HG02885 (cell line): Measurements from ENCODE around the gene PCK1.

ENCODE experiments used
- ATAC-seq: cut with Tn5 transposase; IDR thresholded peaks from one replicate; pipeline ENCODE4 v1.9.1; 2021; ENCODE audit warnings: mild to moderate bottlenecking; ENCODE audit not compliant: unreplicated experiment, poor library complexity

The PCK1 gene

DNA sequence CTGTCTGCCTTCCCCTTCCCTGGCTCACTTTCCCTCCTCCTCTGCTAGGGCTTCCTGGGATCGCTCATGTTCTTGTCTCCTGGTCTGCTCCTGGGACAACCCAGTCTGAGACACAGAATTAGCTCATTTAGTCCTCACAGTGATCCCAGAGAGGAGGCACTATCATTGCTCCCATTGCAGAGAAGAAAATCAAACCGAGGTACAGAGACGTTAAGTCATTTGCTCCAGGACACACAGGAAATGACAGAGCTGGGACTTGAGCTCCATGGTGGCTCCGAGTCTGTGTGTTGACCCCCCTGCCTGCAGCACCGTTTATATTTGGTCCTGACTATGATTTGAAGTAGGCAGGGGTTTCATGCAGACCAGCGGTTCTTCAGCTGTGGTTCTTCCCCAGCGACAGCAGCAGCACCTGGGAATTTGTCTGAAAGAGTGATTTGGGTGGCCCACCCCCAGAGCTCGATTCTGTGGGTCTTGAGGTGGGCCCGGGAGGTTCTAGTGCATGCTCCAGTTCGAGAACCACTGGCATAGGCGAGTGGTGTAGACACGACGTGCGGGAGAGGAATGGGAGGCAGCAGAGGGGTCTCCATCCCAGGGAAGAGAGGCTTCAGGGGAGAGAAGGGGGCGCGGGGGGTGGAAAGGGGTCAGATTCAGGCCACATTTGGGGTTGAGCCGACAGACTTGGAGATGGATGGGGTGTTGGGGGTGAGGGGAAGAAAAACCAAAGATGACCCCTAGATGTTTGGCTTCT, 24.7 kb downstream of the PCK1 start:
- no peak for ATAC-seq

- no peak for ATAC-seq
These were observed 25.5 kb downstream of the PCK1 start for GRCh38 chr20:57586370-57586793.

GRCh38 chr20:57586943-57587277, 26.0 kb downstream of the PCK1 start:
- ATAC-seq: no peak

DNA sequence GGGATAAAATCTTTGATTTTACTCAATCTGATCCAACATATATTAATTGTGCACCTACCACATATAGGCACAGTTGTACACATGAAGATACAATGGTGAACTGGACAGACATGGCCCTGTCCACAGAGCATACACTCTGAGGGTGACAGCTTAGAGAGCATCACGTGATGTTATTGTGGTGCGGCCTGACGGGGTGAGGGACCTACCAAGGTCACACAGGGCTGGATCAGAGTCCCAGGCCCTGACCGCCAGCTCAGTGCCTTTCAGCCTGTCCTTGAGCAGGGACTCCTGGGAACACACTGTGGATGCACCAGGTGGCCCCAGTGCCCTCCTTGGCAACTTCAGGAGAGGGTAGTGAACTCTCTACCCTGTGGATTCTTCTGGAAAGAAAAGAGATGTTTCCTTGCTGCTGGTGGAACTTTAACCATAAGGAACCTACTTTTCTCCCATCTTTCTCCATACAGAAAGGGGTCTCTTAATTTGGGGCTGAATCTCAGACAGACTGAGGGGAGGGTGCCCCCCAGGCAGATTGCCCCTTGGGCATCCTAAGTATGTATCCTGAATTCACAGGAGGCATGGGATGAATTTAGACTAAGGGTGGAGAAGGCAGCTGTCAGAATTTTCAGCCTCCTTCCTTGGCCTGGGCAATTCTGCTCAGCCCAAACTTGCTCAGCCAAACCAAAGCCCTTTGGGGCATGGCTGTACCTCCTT, 26.5 kb downstream of the PCK1 start:
- ATAC-seq: no peak

DNA sequence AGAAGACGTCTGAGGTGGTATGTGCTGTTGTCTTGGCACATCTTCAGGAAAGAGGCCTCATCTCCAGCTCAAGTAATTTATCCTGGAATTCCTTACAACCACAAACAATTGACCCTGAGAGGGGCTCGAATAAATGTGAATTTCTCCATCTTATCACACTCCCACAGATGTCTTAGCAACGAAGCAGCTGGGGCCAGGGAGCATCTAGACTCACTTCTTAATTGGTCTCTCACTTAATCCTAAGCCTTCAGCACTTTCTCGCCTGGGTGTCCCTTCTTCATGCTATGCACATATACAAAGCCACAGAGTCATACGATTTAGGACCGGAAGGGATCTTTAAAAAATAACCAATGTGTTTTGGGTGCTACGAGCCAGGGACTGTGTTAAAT, 27.1 kb downstream of the PCK1 start:
- no peak for ATAC-seq

DNA sequence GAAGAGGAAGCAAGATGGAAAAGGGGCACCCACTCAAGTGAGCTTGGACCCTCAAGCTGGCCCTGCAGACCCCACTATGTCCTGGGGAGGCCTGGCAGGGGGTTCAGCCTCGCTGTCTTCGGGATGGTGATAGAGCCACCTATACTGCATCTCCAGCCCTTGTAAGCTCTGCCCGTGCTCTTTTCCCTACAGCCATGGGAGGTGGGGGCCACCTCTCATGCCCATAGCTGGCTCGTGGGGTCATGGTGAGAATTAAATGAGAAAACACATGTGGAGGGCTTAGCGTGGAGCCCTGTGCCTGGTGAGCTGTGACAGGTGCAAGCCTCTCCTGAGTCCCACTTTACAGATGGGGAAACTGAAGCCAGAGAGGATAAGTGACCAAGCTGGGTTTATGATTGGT, 27.7 kb downstream of the PCK1 start:
- no peak for ATAC-seq

GRCh38 chr20:57589123-57589727, 28.3 kb downstream of the PCK1 start:
- ATAC-seq: no peak

- no peak for ATAC-seq
These were observed 29.0 kb downstream of the PCK1 start for GRCh38 chr20:57589728-57590484.

DNA sequence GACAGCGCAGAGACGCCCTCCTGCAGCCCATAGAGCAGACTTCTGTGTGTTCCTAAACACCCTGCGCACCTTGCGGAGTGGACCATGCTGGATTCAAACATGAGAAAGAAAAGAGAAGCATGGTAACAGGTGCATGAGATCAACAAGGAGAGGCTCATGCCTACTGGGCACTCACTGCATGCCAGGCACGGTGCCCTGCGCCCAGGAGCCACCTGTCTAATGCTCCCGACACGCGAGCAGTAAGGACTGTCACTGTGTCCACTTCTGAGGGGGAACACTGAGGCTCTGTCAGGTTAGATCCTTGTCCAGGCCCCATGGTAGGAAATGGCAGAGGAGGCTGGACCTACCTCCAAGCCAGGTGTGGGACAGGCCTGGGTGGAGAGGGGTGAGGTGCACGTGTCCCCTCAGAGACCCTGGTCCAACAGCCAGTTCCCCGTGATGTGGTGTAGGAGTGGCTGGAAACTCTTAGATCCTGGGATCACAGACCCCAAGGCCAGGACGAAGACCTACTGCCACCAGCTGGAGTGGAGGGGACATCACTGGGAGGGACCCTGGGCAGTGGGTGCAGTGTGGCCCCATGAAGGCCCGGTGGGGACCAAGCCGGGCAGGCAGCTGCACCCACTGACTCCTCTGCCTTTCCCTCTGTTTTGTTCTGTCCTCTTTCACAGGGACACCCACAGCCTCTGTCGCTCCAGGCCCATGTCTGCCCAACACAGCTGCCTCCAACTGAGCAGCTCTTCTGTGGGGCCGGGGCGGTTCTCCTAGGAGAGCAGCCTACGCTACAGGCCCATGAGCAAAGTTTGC, 29.8 kb downstream of the PCK1 start:
- no peak for ATAC-seq

DNA sequence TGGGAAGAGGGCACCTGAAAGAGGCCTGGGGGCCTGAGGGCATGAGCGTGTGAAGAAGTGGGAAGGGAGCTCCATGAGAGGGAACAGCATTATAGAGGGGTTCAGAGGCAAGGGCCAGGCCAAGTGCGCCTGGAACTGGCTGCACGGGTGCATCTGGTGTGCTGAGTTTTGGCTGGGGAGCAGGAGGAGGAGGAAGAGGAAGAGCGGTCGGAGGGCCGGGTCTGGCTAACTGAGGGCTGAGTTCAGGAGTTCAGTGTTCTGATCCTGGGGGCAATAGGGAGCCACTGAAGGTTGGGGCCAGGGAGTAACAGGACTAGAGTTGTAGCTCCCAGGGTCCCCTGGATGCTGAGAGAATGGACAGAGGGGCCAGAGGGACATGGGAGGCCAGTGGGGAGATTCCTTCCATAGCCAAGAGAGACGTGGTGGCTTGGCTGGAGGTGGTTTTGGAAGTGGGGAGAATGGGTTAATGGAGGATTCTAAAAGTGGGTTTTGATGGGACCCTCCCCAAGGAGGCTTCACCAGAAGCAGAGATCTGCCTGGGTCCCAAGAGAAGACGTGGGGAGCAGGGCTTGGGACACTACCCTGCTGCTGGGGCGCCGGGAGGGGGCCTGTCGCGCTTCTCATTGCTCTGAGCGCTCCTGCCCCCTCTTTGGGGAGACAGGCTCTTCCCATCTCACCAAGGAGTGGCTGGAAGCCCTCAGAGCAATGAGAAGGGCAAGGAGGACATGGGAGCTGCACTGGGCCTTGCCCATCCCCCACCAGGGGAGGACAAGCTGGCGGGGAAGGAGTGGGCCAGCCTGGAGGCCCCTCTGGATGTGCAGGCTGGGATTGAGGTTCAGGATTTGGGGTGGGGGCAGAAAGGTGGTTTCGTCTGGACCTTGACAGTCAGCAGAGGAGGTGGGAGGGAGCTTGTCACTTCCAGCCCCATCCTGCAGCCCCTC, 30.6 kb downstream of the PCK1 start:
- no peak for ATAC-seq

- ATAC-seq: no peak
These were observed 31.6 kb downstream of the PCK1 start for GRCh38 chr20:57592263-57593092.

GRCh38 chr20:57593134-57593886, 32.4 kb downstream of the PCK1 start:
- ATAC-seq: no peak

GRCh38 chr20:57594092-57594951, 33.4 kb downstream of the PCK1 start:
- ATAC-seq: no peak

- no peak for ATAC-seq
These were observed 34.4 kb downstream of the PCK1 start for GRCh38 chr20:57595041-57596030.

- no peak for ATAC-seq
These were observed 35.4 kb downstream of the PCK1 start for GRCh38 chr20:57596358-57596757.
